Endothelial cell of umbilical vein (primary cell): ENCODE measurements around the gene TMUB2. TPM values are rescaled to one million over a fixed set of nuclear protein-coding genes. Genes with fewer than 3 reads are reported as not detected.

ENCODE experiments used
- BruUV-seq: library from RNA; stranded (reverse); fragments of 400-500 nt; replicated peaks from 2 replicates; lab custom pipeline; 2021; lab: Mats Ljungman, UMichigan
- CTCF ChIA-PET: fragments of 300-600, 350-600 bp; sonication (Branson Sonifier 250); formaldehyde crosslinking; loops from one replicate; lab custom pipeline; 2021; ENCODE audit warnings: antibody characterized with exemption, inconsistent platforms; lab: Charles Lee
- POLR2A ChIA-PET: fragments of 300-600, 350-600 bp; sonication (Branson Sonifier 250); formaldehyde crosslinking; loops from one replicate; lab custom pipeline; 2021; ENCODE audit warnings: antibody characterized with exemption, inconsistent platforms; lab: Charles Lee
- DNase-seq: peaks from one replicate; pipeline ENCODE4 v3.0.0-alpha.2; 2011; ENCODE audit warnings: low read depth, low spot score
- FAIRE-seq: peaks from 2 replicates; lab custom pipeline; 2011; peaks lifted over from hg19 to GRCh38; lab: Jason Lieb, UNC
- H2AFZ ChIP-seq: 2 replicates; pipeline ENCODE4 v1.6.0; 2012; ENCODE audit warnings: low read depth, low read length, control low read depth, inconsistent platforms
- H3K27ac ChIP-seq: 2 replicates; pipeline ENCODE4 v1.5.1; 2011; ENCODE audit warnings: low read depth, mild to moderate bottlenecking, control low read depth, low read length, moderate library complexity; ENCODE audit not compliant: insufficient read depth
- H3K27me3 ChIP-seq, 2 experiments: 2 replicates each; pipeline versions ENCODE4 v1.6.0 to v1.6.1; 2011; ENCODE audit warnings: low read length in 2 of 2, mixed read lengths in 1 of 2; ENCODE audit not compliant: control insufficient read depth in 2 of 2, insufficient read depth in 2 of 2
- H3K36me3 ChIP-seq, 2 experiments: 2 replicates in 1 of 2; 3 replicates in 1 of 2; pipeline ENCODE4 v1.5.1; 2011; ENCODE audit warnings: low read length in 2 of 2, mild to moderate bottlenecking in 1 of 2, moderate library complexity in 1 of 2; ENCODE audit not compliant: control insufficient read depth in 2 of 2, insufficient read depth in 2 of 2; ENCODE audit errors: extremely low read depth in 1 of 2
- H3K4me1 ChIP-seq: 3 replicates; pipeline ENCODE4 v1.5.1; 2011; ENCODE audit warnings: mild to moderate bottlenecking, low read length; ENCODE audit not compliant: control insufficient read depth, insufficient read depth; ENCODE audit errors: extremely low read depth
- H3K4me2 ChIP-seq: 2 replicates; pipeline ENCODE4 v1.6.1; 2011; ENCODE audit warnings: low read length, control low read depth, mixed read lengths; ENCODE audit not compliant: insufficient read depth
- H3K4me3 ChIP-seq, 3 experiments: fragments of 200-600 bp in 1 of 3; sonication (generic), shearing (Covaris generic) in 1 of 3; replicated peaks in 1 of 3; 2 replicates each; pipeline ENCODE4 v1.5.1; 2011 to 2016; ENCODE audit warnings: control low read depth in 3 of 3, low read length in 3 of 3, mild to moderate bottlenecking in 2 of 3, inconsistent platforms in 1 of 3, low read depth in 1 of 3, moderate library complexity in 1 of 3; ENCODE audit not compliant: insufficient read depth in 1 of 3
- H3K79me2 ChIP-seq: 2 replicates; pipeline ENCODE4 v1.6.0; 2012; ENCODE audit warnings: low read length, inconsistent platforms; ENCODE audit not compliant: control insufficient read depth, insufficient read depth
- H3K9ac ChIP-seq: replicated peaks from 2 replicates; pipeline ENCODE3; 2011; ENCODE audit warnings: low read length, control low read depth; ENCODE audit not compliant: insufficient read depth; ENCODE audit errors: extremely low read depth
- H3K9me1 ChIP-seq: replicated peaks from 3 replicates; pipeline ENCODE4 v1.6.0; 2011; ENCODE audit warnings: mild to moderate bottlenecking, low read length; ENCODE audit not compliant: control insufficient read depth, insufficient read depth; ENCODE audit errors: extremely low read depth
- H3K9me3 ChIP-seq: replicated peaks from 2 replicates; pipeline ENCODE4 v1.5.1; 2012; ENCODE audit warnings: low read length, inconsistent platforms; ENCODE audit not compliant: control insufficient read depth, insufficient read depth
- H4K20me1 ChIP-seq: replicated peaks from 2 replicates; pipeline ENCODE3; 2011; ENCODE audit warnings: mild to moderate bottlenecking, low read length; ENCODE audit not compliant: control insufficient read depth, insufficient read depth; ENCODE audit errors: extremely low read depth
- CTCF ChIP-seq, 2 donors: IDR thresholded peaks; 1 replicate in 1 of 2; 2 replicates in 1 of 2; pipeline ENCODE4 v1.5.1; 2011; ENCODE audit warnings: low read length in 2 of 2, mild to moderate bottlenecking in 2 of 2, moderate library complexity in 2 of 2, control low read depth in 1 of 2, inconsistent platforms in 1 of 2, low read depth in 1 of 2; ENCODE audit not compliant: insufficient read depth in 1 of 2; ENCODE audit errors: extremely low read depth in 1 of 2
- EZH2 ChIP-seq: IDR thresholded peaks from 2 replicates; pipeline ENCODE4 v1.6.1; 2012; ENCODE audit warnings: borderline replicate concordance, low read depth, mild to moderate bottlenecking, moderate library complexity, low read length, inconsistent platforms; ENCODE audit not compliant: severe bottlenecking
- FOS ChIP-seq: IDR thresholded peaks from 2 replicates; pipeline ENCODE4 v1.6.1; 2011; ENCODE audit warnings: mild to moderate bottlenecking, low read length, moderate library complexity, borderline replicate concordance; ENCODE audit not compliant: insufficient read depth
- GATA2 ChIP-seq: IDR thresholded peaks from 2 replicates; pipeline ENCODE4 v1.7.0; 2011; ENCODE audit warnings: low read depth, mild to moderate bottlenecking, moderate library complexity, mixed read lengths, low read length; ENCODE audit not compliant: insufficient read length, insufficient read depth
- JUN ChIP-seq: IDR thresholded peaks from 2 replicates; pipeline ENCODE4 v1.6.1; 2011; ENCODE audit warnings: borderline replicate concordance, low read depth; ENCODE audit not compliant: insufficient read length, insufficient read depth
- MAX ChIP-seq: IDR thresholded peaks from 2 replicates; pipeline ENCODE4 v1.6.1; 2011; ENCODE audit not compliant: insufficient read depth, insufficient read length
- MYC ChIP-seq: IDR thresholded peaks from one replicate; pipeline ENCODE4 v1.6.1; 2011; ENCODE audit warnings: mild to moderate bottlenecking, low read depth, low read length
- POLR2A ChIP-seq: IDR thresholded peaks from 2 replicates; pipeline ENCODE4 v1.6.1; 2012; ENCODE audit warnings: low read depth, mild to moderate bottlenecking, control low read depth, low read length
- POLR2AphosphoS5 ChIP-seq: IDR thresholded peaks from 2 replicates; pipeline ENCODE4 v1.6.1; 2012; ENCODE audit warnings: low read depth, mild to moderate bottlenecking, control low read depth, low read length, moderate library complexity; ENCODE audit not compliant: insufficient read depth
- dilution Hi-C: fragments of 300-500 bp; cut with MboI; formaldehyde crosslinking; loops from one replicate; pipeline ENCODE4 v1.15.0; 2019; ENCODE audit warnings: low sequenced_read_pairs; ENCODE audit not compliant: extremely low pct_ligation_motif_present
- intact Hi-C: fragments of 100-400 bp; cut with micrococcal nuclease; formaldehyde crosslinking; loops from one replicate; pipeline ENCODE4 v1.10.0; 2022
- polyA plus RNA-seq, 4 experiments: library from polyadenylated mRNA; depleted of rRNA in 3 of 4; stranded (reverse) in 3 of 4; unstranded in 1 of 4; fragments of >200 nt; gene quantifications; 2 replicates each; pipeline versions ENCODE4 v1.2.1 to v1.2.3, GENCODE V29; 2011 to 2012; ENCODE audit warnings: missing spikeins in 1 of 4
- total RNA-seq: library from RNA; stranded (reverse); gene quantifications from 2 replicates; pipeline ENCODE4 v1.2.3, GENCODE V29; 2021

Gene TMUB2
- total and polyA plus RNA-seq, 2 donors (not counting 3 experiments of a cell fraction or from before 2014, with no cell fraction given), result 43.6 to 72.5 TPM

- Histone ChIP-seq H2AFZ (peak overlapping the region; percentile 9), H3K9me1 (no peaks in the 10 kb centered on the region), H4K20me1 (no peaks in the 10 kb centered on the region), H3K9ac (peak overlapping the region; percentile 41), H3K79me2 (peaks cover 28% of the 10 kb centered on the region), H3K4me3 (peak overlapping the region; percentile 9 to 68 (median 45)), H3K27ac (peak overlapping the region; percentile 21), H3K4me1 (peaks cover 27% of the 10 kb centered on the region), H3K27me3 (no peaks in the 10 kb centered on the region), H3K36me3 (peaks cover 19 to 31% of the 10 kb centered on the region in 2 experiments), H3K9me3 (no peaks in the 10 kb centered on the region), H3K4me2 (peak overlapping the region; percentile 78)
- TSS peak; percentile 17 for BruUV-seq
- TF ChIP-seq MYC (no peak), GATA2 (no peak), POLR2A (no peak), JUN (no peak), MAX (no peak), EZH2 (no peak), CTCF (IDR thresholded peaks at IDR 0.05; ENCODE audit: extremely low read depth in 1 of 2, insufficient read depth in 1 of 2, low read depth in 1 of 2, low read length in 2 of 2) (no peak), POLR2AphosphoS5 (no peak), FOS (no peak)
- intact Hi-C loops, result loop anchor here (1.0 to 2.0 kb wide), 3 partner anchors 8 to 106 kb away; partner anchors contain the start of gene SLC25A39
- FAIRE-seq, result no peak
- dilution Hi-C loops, result no loop called here
- ChIA-PET POLR2A (no interaction called here), CTCF (interaction anchor here (0.6 to 7.3 kb wide), 16 partner anchors 8 to 332 kb away, joined by 3 to 68 read pairs (median 4); partner anchors contain the start of genes GRN and SLC25A39)
- no peak for DNase-seq
These were observed 31.1 kb downstream of the TMUB2 start for GRCh38 chr17:44217738-44218343.
